ENCODE measurements around the gene AP3M1.

AP3M1 gene

GRCh38 chr10:74081941-74082718, 68.5 kb downstream of the AP3M1 start:
- no peak for DNase-seq (ENCODE audit: extremely low read depth, insufficient read length)
- no peaks in the 10 kb centered on the region for H3K27me3 ChIP-seq (replicated peaks; ENCODE audit: control insufficient read depth, insufficient read depth, low read length)
- no peaks in the 10 kb centered on the region for H3K36me3 ChIP-seq (ENCODE audit: control insufficient read depth, insufficient read depth, low read length)
- no peak overlapping the region for H3K4me3 ChIP-seq (replicated peaks; ENCODE audit: low read depth, low read length)
- TF ChIP-seq, protein P1, sequence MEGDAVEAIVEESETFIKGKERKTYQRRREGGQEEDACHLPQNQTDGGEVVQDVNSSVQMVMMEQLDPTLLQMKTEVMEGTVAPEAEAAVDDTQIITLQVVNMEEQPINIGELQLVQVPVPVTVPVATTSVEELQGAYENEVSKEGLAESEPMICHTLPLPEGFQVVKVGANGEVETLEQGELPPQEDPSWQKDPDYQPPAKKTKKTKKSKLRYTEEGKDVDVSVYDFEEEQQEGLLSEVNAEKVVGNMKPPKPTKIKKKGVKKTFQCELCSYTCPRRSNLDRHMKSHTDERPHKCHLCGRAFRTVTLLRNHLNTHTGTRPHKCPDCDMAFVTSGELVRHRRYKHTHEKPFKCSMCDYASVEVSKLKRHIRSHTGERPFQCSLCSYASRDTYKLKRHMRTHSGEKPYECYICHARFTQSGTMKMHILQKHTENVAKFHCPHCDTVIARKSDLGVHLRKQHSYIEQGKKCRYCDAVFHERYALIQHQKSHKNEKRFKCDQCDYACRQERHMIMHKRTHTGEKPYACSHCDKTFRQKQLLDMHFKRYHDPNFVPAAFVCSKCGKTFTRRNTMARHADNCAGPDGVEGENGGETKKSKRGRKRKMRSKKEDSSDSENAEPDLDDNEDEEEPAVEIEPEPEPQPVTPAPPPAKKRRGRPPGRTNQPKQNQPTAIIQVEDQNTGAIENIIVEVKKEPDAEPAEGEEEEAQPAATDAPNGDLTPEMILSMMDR (IDR thresholded peaks at IDR 0.05; ENCODE audit: insufficient read depth, low read length, poor library complexity, severe bottlenecking), result no peak

- Histone ChIP-seq H3K36me3 (ENCODE audit: control insufficient read depth, insufficient read depth, low read length) (no peaks in the 10 kb centered on the region), H3K4me3 (replicated peaks; ENCODE audit: low read depth, low read length) (no peak overlapping the region), H3K27me3 (replicated peaks; ENCODE audit: control insufficient read depth, insufficient read depth, low read length) (no peaks in the 10 kb centered on the region)
- TF ChIP-seq, protein P1 (IDR thresholded peaks at IDR 0.05; ENCODE audit: insufficient read depth, low read length, poor library complexity, severe bottlenecking), result peak; percentile 79
- DNase-seq (ENCODE audit: extremely low read depth, insufficient read length), result no peak
Measured at GRCh38 chr10:74081192-74081803, 69.3 kb downstream of the AP3M1 start.

GRCh38 chr10:74079936-74080590, 70.6 kb downstream of the AP3M1 start:
- DNase-seq (ENCODE audit: extremely low read depth, insufficient read length), result no peak
- TF ChIP-seq, protein P1 (IDR thresholded peaks at IDR 0.05; ENCODE audit: insufficient read depth, low read length, poor library complexity, severe bottlenecking), result no peak
- Histone ChIP-seq H3K4me3 (replicated peaks; ENCODE audit: low read depth, low read length) (no peak overlapping the region), H3K36me3 (ENCODE audit: control insufficient read depth, insufficient read depth, low read length) (no peaks in the 10 kb centered on the region), H3K27me3 (replicated peaks; ENCODE audit: control insufficient read depth, insufficient read depth, low read length) (no peaks in the 10 kb centered on the region)

DNA sequence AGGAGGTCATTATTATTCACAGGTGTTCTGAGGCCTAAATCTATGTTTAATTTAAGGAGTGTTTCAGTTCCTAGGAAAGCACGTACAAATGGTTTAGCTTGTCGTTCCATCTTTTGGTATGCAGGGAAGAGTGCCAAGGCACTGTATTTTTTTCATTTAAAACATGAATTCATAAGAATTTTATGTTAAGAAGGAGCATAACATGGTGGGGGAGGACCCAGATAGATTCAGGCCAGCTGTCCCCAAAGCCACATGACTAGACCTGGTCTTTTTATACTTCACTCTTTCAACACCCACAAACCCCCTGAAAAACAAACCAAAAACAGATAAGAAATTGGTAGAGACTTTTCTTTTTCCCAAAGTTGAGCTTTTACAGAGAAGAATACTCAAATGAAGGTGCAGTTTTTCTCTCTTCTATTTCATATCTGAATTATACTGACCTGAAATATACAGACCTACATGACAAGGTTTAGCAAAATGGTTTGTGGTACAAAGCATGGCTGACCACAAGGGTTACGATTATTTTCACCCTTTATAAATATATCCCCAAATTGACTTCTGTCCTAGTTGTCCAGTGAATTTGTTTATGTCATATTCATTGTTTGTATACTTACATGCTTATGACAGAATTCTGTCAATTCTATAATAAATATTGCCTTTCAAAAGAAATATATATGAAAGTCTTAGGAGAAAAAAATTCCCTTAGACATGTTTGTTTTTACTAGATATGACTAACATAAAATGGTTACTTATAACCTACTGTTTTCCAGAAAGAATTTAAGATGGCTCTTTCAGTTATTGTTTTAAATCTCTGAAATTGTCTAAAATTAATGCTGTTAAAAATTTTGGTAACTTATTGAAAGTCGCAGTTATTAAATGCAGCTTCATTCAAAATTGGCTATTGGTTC, 71.3 kb downstream of the AP3M1 start:
- no peak overlapping the region for H3K4me3 ChIP-seq (replicated peaks; ENCODE audit: low read depth, low read length)
- TF ChIP-seq, protein P1 (IDR thresholded peaks at IDR 0.05; ENCODE audit: insufficient read depth, low read length, poor library complexity, severe bottlenecking), result no peak
- no peaks in the 10 kb centered on the region for H3K36me3 ChIP-seq (ENCODE audit: control insufficient read depth, insufficient read depth, low read length)
- H3K27me3 ChIP-seq (replicated peaks; ENCODE audit: control insufficient read depth, insufficient read depth, low read length), result no peaks in the 10 kb centered on the region
- DNase-seq (ENCODE audit: extremely low read depth, insufficient read length), result no peak

GRCh38 chr10:74078037-74078436, 72.6 kb downstream of the AP3M1 start:
- no peak overlapping the region for H3K4me3 ChIP-seq (replicated peaks; ENCODE audit: low read depth, low read length)
- TF ChIP-seq, protein P1 (IDR thresholded peaks at IDR 0.05; ENCODE audit: insufficient read depth, low read length, poor library complexity, severe bottlenecking), result no peak
- DNase-seq (ENCODE audit: extremely low read depth, insufficient read length), result peak; percentile 37
- no peaks in the 10 kb centered on the region for H3K36me3 ChIP-seq (ENCODE audit: control insufficient read depth, insufficient read depth, low read length)
- no peaks in the 10 kb centered on the region for H3K27me3 ChIP-seq (replicated peaks; ENCODE audit: control insufficient read depth, insufficient read depth, low read length)

Measured in GM06990 (cell line).